ENCODE results near the gene FPGT.
"Not testable (repeated sequence)": the region's sequence is repeated elsewhere in the genome, so short reads cannot be mapped to it uniquely, and the experiment has no call there.

The FPGT gene

GRCh38 chr1:74197657-74198552, at the start of gene FPGT, which contains the start of gene LRRIQ3:
Gene FPGT, plus strand, starts transcription at chr1:74198242. Its CDS starts 37 bp downstream, at chr1:74198279.
Gene LRRIQ3, minus strand, starts transcription at chr1:74198176. Its CDS starts 14,492 bp downstream, at chr1:74183684.
- peak; percentile 77 to 87 for ATAC-seq

GRCh38 chr1:74160046-74160445, 38.0 kb upstream of the FPGT start:
- no peak for ATAC-seq

GRCh38 chr1:74161497-74161896, 36.5 kb upstream of the FPGT start:
- ATAC-seq = no peak

GRCh38 chr1:74162333-74162732, 35.7 kb upstream of the FPGT start:
- no peak for ATAC-seq

- not testable (repeated sequence) for ATAC-seq
Observed at GRCh38 chr1:74174423-74174822, 23.6 kb upstream of the FPGT start.

GRCh38 chr1:74180490-74180889, 17.6 kb upstream of the FPGT start:
- ATAC-seq = no peak

GRCh38 chr1:74193908-74194307, 4.1 kb upstream of the FPGT start:
- no peak for ATAC-seq

GRCh38 chr1:74195339-74195738, 2.7 kb upstream of the FPGT start:
- ATAC-seq = no peak

GRCh38 chr1:74197255-74197654, 787 bp upstream of the FPGT start:
- peak; percentile 58 to 65 for ATAC-seq

GRCh38 chr1:74199504-74199903, 1.5 kb downstream of the FPGT start:
- no peak for ATAC-seq

- ATAC-seq = no peak
Observed at GRCh38 chr1:74205266-74205665, 7.2 kb downstream of the FPGT start.

- ATAC-seq = no peak
Observed at GRCh38 chr1:74215229-74215628, 17.2 kb downstream of the FPGT start.

- ATAC-seq = no peak
Observed at GRCh38 chr1:74222701-74223100, 24.7 kb downstream of the FPGT start.

- ATAC-seq = no peak
Observed at GRCh38 chr1:74223453-74223852, 25.4 kb downstream of the FPGT start.

GRCh38 chr1:74235153-74235552, 37.1 kb downstream of the FPGT start, which contains the start of gene TNNI3K:
Gene TNNI3K, plus strand, starts transcription at chr1:74235387. Its CDS starts 65 bp downstream, at chr1:74235452.
- no peak for ATAC-seq

- ATAC-seq = no peak
Observed at GRCh38 chr1:74236440-74236839, 38.4 kb downstream of the FPGT start.

- ATAC-seq = no peak
Observed at GRCh38 chr1:74237035-74237434, 39.0 kb downstream of the FPGT start.

GRCh38 chr1:74237787-74238186, 39.7 kb downstream of the FPGT start:
- no peak for ATAC-seq

GRCh38 chr1:74245168-74245772, 47.2 kb downstream of the FPGT start:
- ATAC-seq = no peak

- no peak for ATAC-seq
Observed at GRCh38 chr1:74246315-74246714, 48.3 kb downstream of the FPGT start.

- no peak for ATAC-seq
Observed at GRCh38 chr1:74247881-74248528, 50.0 kb downstream of the FPGT start.

GRCh38 chr1:74253243-74253824, 55.3 kb downstream of the FPGT start:
- ATAC-seq = not testable (repeated sequence)
